SU-DHL-6 (cell line): ENCODE data around the gene HCN1.

ENCODE experiments used
- H2AFZ ChIP-seq: fragments of 200-600 bp; sonication (generic); 2 replicates; pipeline ENCODE4 v1.6.1; 2014; ENCODE audit warnings: low read depth, mild to moderate bottlenecking, moderate library complexity, mixed read lengths, antibody characterized with exemption, low read length; ENCODE audit not compliant: severe bottlenecking
- H3F3A ChIP-seq: fragments of 200-600 bp; shearing (Covaris generic); 2 replicates; pipeline ENCODE4 v1.6.0; 2016; ENCODE audit warnings: antibody characterized with exemption, mild to moderate bottlenecking; ENCODE audit not compliant: insufficient read depth
- H3K27ac ChIP-seq: fragments of 200-600 bp; sonication (generic); 2 replicates; pipeline ENCODE4 v1.5.1; 2016; ENCODE audit warnings: low read depth, mild to moderate bottlenecking, low read length, moderate library complexity, mixed read lengths
- H3K27me3 ChIP-seq: fragments of 200-600 bp; sonication (generic), shearing (Covaris generic); 2 replicates; pipeline ENCODE4 v1.6.0; 2014; ENCODE audit warnings: mild to moderate bottlenecking, low read length
- H3K36me3 ChIP-seq: fragments of 200-600 bp; sonication (generic); 2 replicates; pipeline ENCODE4 v1.6.1; 2014; ENCODE audit warnings: mild to moderate bottlenecking, low read length, mixed read lengths
- H3K4me2 ChIP-seq: fragments of 300-600, 200-600 bp; shearing (Covaris generic), sonication (generic); 2 replicates; pipeline ENCODE4 v1.6.0; 2014; ENCODE audit warnings: low read length, low read depth, mild to moderate bottlenecking; ENCODE audit not compliant: poor library complexity, severe bottlenecking
- H3K4me3 ChIP-seq: fragments of 200-600 bp; sonication (generic); 2 replicates; pipeline ENCODE4 v1.5.1; 2014; ENCODE audit warnings: antibody characterized with exemption, low read length, mild to moderate bottlenecking, mixed read lengths; ENCODE audit not compliant: insufficient read depth, poor library complexity, severe bottlenecking
- H3K79me2 ChIP-seq: fragments of 200-600 bp; sonication (generic); 2 replicates; pipeline ENCODE4 v1.6.1; 2014; ENCODE audit warnings: mild to moderate bottlenecking, low read length, moderate library complexity; ENCODE audit not compliant: insufficient read depth
- H3K9ac ChIP-seq: fragments of 200-600 bp; sonication (generic); 2 replicates; pipeline ENCODE4 v1.7.0; 2014; ENCODE audit warnings: mild to moderate bottlenecking, low read length
- H3K9me2 ChIP-seq: fragments of 200-600 bp; sonication (generic); replicated peaks from 2 replicates; pipeline ENCODE4 v1.6.1; 2014; ENCODE audit warnings: low read length; ENCODE audit not compliant: insufficient read depth
- H3K9me3 ChIP-seq: fragments of 200-600 bp; sonication (generic); 2 replicates; pipeline ENCODE4 v1.6.1; 2014; ENCODE audit warnings: low read length, mixed read lengths; ENCODE audit not compliant: insufficient read depth
- H4K20me1 ChIP-seq: fragments of 200-600 bp; sonication (generic); 2 replicates; pipeline ENCODE4 v1.6.1; 2014; ENCODE audit warnings: low read depth, mild to moderate bottlenecking, antibody characterized with exemption, low read length, moderate library complexity, mixed read lengths
- CTCF ChIP-seq: fragments of 200-600 bp; sonication (generic); IDR thresholded peaks from one replicate; pipeline ENCODE4 v1.5.1; 2017; ENCODE audit warnings: antibody characterized with exemption, mild to moderate bottlenecking, low read length, moderate library complexity; ENCODE audit not compliant: insufficient read depth, poor library complexity, severe bottlenecking
- EZH2phosphoT487 ChIP-seq: fragments of 200-600 bp; sonication (generic), shearing (Covaris generic); conservative IDR thresholded peaks from 2 replicates; pipeline ENCODE4 v1.6.1; 2018; ENCODE audit warnings: mild to moderate bottlenecking, antibody characterized with exemption, low read length, moderate library complexity, mixed read lengths

The HCN1 gene

GRCh38 chr5:45691656-45692055 lies 4.5 kb downstream of the HCN1 start:
- Histone ChIP-seq H3K9ac (no peak overlapping the region), H3K27me3 (no peaks in the 10 kb centered on the region), H3K27ac (no peak overlapping the region), H3F3A (no peaks in the 10 kb centered on the region), H3K4me3 (no peak overlapping the region), H3K4me2 (no peak overlapping the region), H3K9me2 (no peaks in the 10 kb centered on the region), H4K20me1 (no peaks in the 10 kb centered on the region), H3K9me3 (no peaks in the 10 kb centered on the region), H3K36me3 (no peaks in the 10 kb centered on the region), H3K79me2 (no peaks in the 10 kb centered on the region), H2AFZ (no peak overlapping the region)
- TF ChIP-seq EZH2phosphoT487 = no peak
- TF ChIP-seq CTCF = no peak

- Histone ChIP-seq H3K9me2 (no peaks in the 10 kb centered on the region), H3K27ac (no peak overlapping the region), H3K36me3 (no peaks in the 10 kb centered on the region), H3K4me3 (no peak overlapping the region), H3K4me2 (no peak overlapping the region), H3K9ac (no peak overlapping the region), H2AFZ (no peak overlapping the region), H3K79me2 (no peaks in the 10 kb centered on the region), H3K27me3 (no peaks in the 10 kb centered on the region), H3K9me3 (no peaks in the 10 kb centered on the region), H3F3A (no peaks in the 10 kb centered on the region), H4K20me1 (no peaks in the 10 kb centered on the region)
- TF ChIP-seq EZH2phosphoT487 (no peak), CTCF (no peak)
Measured at GRCh38 chr5:45687701-45688100, 8.5 kb downstream of the HCN1 start.

GRCh38 chr5:45686620-45687019 lies 9.6 kb downstream of the HCN1 start:
- no peak overlapping the region for H2AFZ ChIP-seq
- no peaks in the 10 kb centered on the region for H3K9me3 ChIP-seq
- H3K9me2 ChIP-seq = no peaks in the 10 kb centered on the region
- no peaks in the 10 kb centered on the region for H3K27me3 ChIP-seq
- no peak overlapping the region for H3K4me2 ChIP-seq
- no peak overlapping the region for H3K4me3 ChIP-seq
- H3K27ac ChIP-seq = no peak overlapping the region
- H3K79me2 ChIP-seq = no peaks in the 10 kb centered on the region
- H3K36me3 ChIP-seq = no peaks in the 10 kb centered on the region
- no peaks in the 10 kb centered on the region for H3F3A ChIP-seq
- no peaks in the 10 kb centered on the region for H4K20me1 ChIP-seq
- no peak overlapping the region for H3K9ac ChIP-seq
- no peak for TF ChIP-seq CTCF
- TF ChIP-seq EZH2phosphoT487 = no peak
